Epithelial cell of prostate (primary cell): Measurements from ENCODE around the gene NSD1.
A peak's percentile ranks its signal among the peaks of the same experiment; 100 is the strongest.
"Not testable (repeated sequence)": the region's sequence is repeated elsewhere in the genome, so short reads cannot be mapped to it uniquely, and the experiment has no call there.

Experiments
- DNase-seq: peaks from one replicate; pipeline ENCODE4 v3.0.0-alpha.2; 2011; ENCODE audit warnings: low read depth, low spot score
- H3K27ac ChIP-seq: fragments of 450-650 bp; 2 replicates; pipeline ENCODE4 v1.5.1; 2017; ENCODE audit warnings: mild to moderate bottlenecking

Gene NSD1

GRCh38 chr5:177162379-177162778 lies 28.8 kb downstream of the NSD1 start:
- no peak overlapping the region for H3K27ac ChIP-seq
- DNase-seq, result no peak

GRCh38 chr5:177163500-177163899 lies 29.9 kb downstream of the NSD1 start:
- H3K27ac ChIP-seq, result no peak overlapping the region
- no peak for DNase-seq

- no peak overlapping the region for H3K27ac ChIP-seq
- DNase-seq, result no peak
Observed at GRCh38 chr5:177169271-177169670, 35.7 kb downstream of the NSD1 start.

GRCh38 chr5:177171961-177172360 lies 38.4 kb downstream of the NSD1 start:
- DNase-seq, result no peak
- no peak overlapping the region for H3K27ac ChIP-seq

GRCh38 chr5:177175336-177175735 lies 41.8 kb downstream of the NSD1 start:
- DNase-seq, result no peak

GRCh38 chr5:177176175-177176711 lies 42.7 kb downstream of the NSD1 start:
- no peak for DNase-seq

More at GRCh38 chr5:177175336-177175735, 41.8 kb downstream of the NSD1 start:
- H3K27ac ChIP-seq, result no peak overlapping the region

GRCh38 chr5:177177847-177178437 lies 44.4 kb downstream of the NSD1 start:
- not testable (repeated sequence) for H3K27ac ChIP-seq, DNase-seq

More at GRCh38 chr5:177176175-177176711, 42.7 kb downstream of the NSD1 start:
- no peak overlapping the region for H3K27ac ChIP-seq

GRCh38 chr5:177178733-177179304 lies 45.2 kb downstream of the NSD1 start:
- no peak for DNase-seq
- H3K27ac ChIP-seq, result no peak overlapping the region

GRCh38 chr5:177179431-177179830 lies 45.9 kb downstream of the NSD1 start:
- DNase-seq, result no peak
- H3K27ac ChIP-seq, result no peak overlapping the region

- H3K27ac ChIP-seq, result no peak overlapping the region
- peak; percentile 8 for DNase-seq
Observed at GRCh38 chr5:177183142-177183541, 49.6 kb downstream of the NSD1 start.

- no peak for DNase-seq
- no peak overlapping the region for H3K27ac ChIP-seq
Observed at GRCh38 chr5:177183766-177184360, 50.3 kb downstream of the NSD1 start.

GRCh38 chr5:177185993-177186392 lies 52.4 kb downstream of the NSD1 start:
- H3K27ac ChIP-seq, result no peak overlapping the region
- no peak for DNase-seq

GRCh38 chr5:177186645-177187044 lies 53.1 kb downstream of the NSD1 start:
- DNase-seq, result no peak
- no peak overlapping the region for H3K27ac ChIP-seq

GRCh38 chr5:177188775-177189174 lies 55.2 kb downstream of the NSD1 start:
- no peak overlapping the region for H3K27ac ChIP-seq
- DNase-seq, result no peak

GRCh38 chr5:177189416-177189815 lies 55.8 kb downstream of the NSD1 start:
- no peak overlapping the region for H3K27ac ChIP-seq
- no peak for DNase-seq

GRCh38 chr5:177189965-177190364 lies 56.4 kb downstream of the NSD1 start:
- H3K27ac ChIP-seq, result no peak overlapping the region
- no peak for DNase-seq

- no peak overlapping the region for H3K27ac ChIP-seq
- DNase-seq, result no peak
Observed at GRCh38 chr5:177194268-177194667, 60.7 kb downstream of the NSD1 start.

- no peak overlapping the region for H3K27ac ChIP-seq
- no peak for DNase-seq
Observed at GRCh38 chr5:177195307-177195952, 61.9 kb downstream of the NSD1 start.

GRCh38 chr5:177198738-177199137 lies 65.2 kb downstream of the NSD1 start:
- H3K27ac ChIP-seq, result no peak overlapping the region
- no peak for DNase-seq

- no peak overlapping the region for H3K27ac ChIP-seq
- no peak for DNase-seq
Observed at GRCh38 chr5:177204281-177204680, 70.7 kb downstream of the NSD1 start.

- no peak for DNase-seq
- no peak overlapping the region for H3K27ac ChIP-seq
Observed at GRCh38 chr5:177209610-177210009, 76.0 kb downstream of the NSD1 start.
